ENCODE data around the gene GIT1. TPM values are rescaled to one million over a fixed set of nuclear protein-coding genes. Genes with fewer than 3 reads are reported as not detected.

GIT1 gene
- total and polyA plus RNA-seq, 2 of the 13 experiments (the other 11 are each of a cell fraction or from before 2014, with no cell fraction given) = 14.2 to 30.8 TPM

GRCh38 chr17:29593591-29594518, 4.4 kb upstream of the GIT1 start (continued):
- TF ChIP-seq KDM2A (CRISPR knock-in tag; IDR thresholded peaks at IDR 0.05; ENCODE audit: borderline replicate concordance, low read depth) (peak; percentile 33; the same call in 1 of the 2 replicates), LCORL (IDR thresholded peaks at IDR 0.05) (no peak), LCORL (CRISPR knock-in tag; IDR thresholded peaks at IDR 0.05) (0 out of 2 replicates have a peak, but pooled peaks have one; percentile 29), E2F5 (CRISPR knock-in tag; conservative IDR thresholded peaks at IDR 0.05) (peak; percentile 74), MIER2 (CRISPR knock-in tag; IDR thresholded peaks at IDR 0.05) (peak; percentile 96), ZBTB7B (CRISPR knock-in tag; IDR thresholded peaks at IDR 0.05) (peak; percentile 57; the same call in 1 of the 2 replicates), FOXC1 (CRISPR knock-in tag; IDR thresholded peaks at IDR 0.05; ENCODE audit: borderline replicate concordance) (peak; percentile 57; the same call in 1 of the 2 replicates), RAD21 (CRISPR knock-in tag; IDR thresholded peaks at IDR 0.05) (peak; percentile 51; the same call in 1 of the 2 replicates), ZNF44 (CRISPR knock-in tag; IDR thresholded peaks at IDR 0.05) (peak; percentile 31; the same call in 1 of the 2 replicates), JARID2 (CRISPR knock-in tag; IDR thresholded peaks at IDR 0.05; ENCODE audit: insufficient replicate concordance) (no peak), KLF16 (CRISPR knock-in tag; IDR thresholded peaks at IDR 0.05) (peak in 1 of 2 experiments; percentile 43; a peak in 1 of 4 replicates), GABPB1 (CRISPR knock-in tag; IDR thresholded peaks at IDR 0.05) (peak; percentile 56), NFE2 (CRISPR knock-in tag; IDR thresholded peaks at IDR 0.05) (peak; percentile 55; the same call in 1 of the 2 replicates), RFXANK (CRISPR knock-in tag; IDR thresholded peaks at IDR 0.05) (peak; percentile 46; the same call in 1 of the 2 replicates), ZBTB42 (CRISPR knock-in tag; IDR thresholded peaks at IDR 0.05) (no peak), GTF2F1 (IDR thresholded peaks at IDR 0.05; ENCODE audit: low read length) (no peak), REXO4 (CRISPR knock-in tag; IDR thresholded peaks at IDR 0.05; ENCODE audit: borderline replicate concordance) (no peak), GPBP1L1 (CRISPR knock-in tag; IDR thresholded peaks at IDR 0.05) (no peak), ZNF12 (CRISPR knock-in tag; IDR thresholded peaks at IDR 0.05) (peak; percentile 74; the same call in 1 of the 2 replicates), MED13 (CRISPR knock-in tag; IDR thresholded peaks at IDR 0.05) (no peak)
- TF ChIP-seq, protein P1, sequence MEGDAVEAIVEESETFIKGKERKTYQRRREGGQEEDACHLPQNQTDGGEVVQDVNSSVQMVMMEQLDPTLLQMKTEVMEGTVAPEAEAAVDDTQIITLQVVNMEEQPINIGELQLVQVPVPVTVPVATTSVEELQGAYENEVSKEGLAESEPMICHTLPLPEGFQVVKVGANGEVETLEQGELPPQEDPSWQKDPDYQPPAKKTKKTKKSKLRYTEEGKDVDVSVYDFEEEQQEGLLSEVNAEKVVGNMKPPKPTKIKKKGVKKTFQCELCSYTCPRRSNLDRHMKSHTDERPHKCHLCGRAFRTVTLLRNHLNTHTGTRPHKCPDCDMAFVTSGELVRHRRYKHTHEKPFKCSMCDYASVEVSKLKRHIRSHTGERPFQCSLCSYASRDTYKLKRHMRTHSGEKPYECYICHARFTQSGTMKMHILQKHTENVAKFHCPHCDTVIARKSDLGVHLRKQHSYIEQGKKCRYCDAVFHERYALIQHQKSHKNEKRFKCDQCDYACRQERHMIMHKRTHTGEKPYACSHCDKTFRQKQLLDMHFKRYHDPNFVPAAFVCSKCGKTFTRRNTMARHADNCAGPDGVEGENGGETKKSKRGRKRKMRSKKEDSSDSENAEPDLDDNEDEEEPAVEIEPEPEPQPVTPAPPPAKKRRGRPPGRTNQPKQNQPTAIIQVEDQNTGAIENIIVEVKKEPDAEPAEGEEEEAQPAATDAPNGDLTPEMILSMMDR (CRISPR knock-in tag; IDR thresholded peaks at IDR 0.05) = peak; percentile 74
- TF ChIP-seq, protein P2, sequence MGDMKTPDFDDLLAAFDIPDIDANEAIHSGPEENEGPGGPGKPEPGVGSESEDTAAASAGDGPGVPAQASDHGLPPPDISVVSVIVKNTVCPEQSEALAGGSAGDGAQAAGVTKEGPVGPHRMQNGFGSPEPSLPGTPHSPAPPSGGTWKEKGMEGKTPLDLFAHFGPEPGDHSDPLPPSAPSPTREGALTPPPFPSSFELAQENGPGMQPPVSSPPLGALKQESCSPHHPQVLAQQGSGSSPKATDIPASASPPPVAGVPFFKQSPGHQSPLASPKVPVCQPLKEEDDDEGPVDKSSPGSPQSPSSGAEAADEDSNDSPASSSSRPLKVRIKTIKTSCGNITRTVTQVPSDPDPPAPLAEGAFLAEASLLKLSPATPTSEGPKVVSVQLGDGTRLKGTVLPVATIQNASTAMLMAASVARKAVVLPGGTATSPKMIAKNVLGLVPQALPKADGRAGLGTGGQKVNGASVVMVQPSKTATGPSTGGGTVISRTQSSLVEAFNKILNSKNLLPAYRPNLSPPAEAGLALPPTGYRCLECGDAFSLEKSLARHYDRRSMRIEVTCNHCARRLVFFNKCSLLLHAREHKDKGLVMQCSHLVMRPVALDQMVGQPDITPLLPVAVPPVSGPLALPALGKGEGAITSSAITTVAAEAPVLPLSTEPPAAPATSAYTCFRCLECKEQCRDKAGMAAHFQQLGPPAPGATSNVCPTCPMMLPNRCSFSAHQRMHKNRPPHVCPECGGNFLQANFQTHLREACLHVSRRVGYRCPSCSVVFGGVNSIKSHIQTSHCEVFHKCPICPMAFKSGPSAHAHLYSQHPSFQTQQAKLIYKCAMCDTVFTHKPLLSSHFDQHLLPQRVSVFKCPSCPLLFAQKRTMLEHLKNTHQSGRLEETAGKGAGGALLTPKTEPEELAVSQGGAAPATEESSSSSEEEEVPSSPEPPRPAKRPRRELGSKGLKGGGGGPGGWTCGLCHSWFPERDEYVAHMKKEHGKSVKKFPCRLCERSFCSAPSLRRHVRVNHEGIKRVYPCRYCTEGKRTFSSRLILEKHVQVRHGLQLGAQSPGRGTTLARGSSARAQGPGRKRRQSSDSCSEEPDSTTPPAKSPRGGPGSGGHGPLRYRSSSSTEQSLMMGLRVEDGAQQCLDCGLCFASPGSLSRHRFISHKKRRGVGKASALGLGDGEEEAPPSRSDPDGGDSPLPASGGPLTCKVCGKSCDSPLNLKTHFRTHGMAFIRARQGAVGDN (CRISPR knock-in tag; IDR thresholded peaks at IDR 0.05) = peak; percentile 62
